GM12878 (cell line): Measurements from ENCODE around the gene TBC1D10B. TPM values are rescaled to one million over a fixed set of nuclear protein-coding genes. Genes with fewer than 3 reads are reported as not detected.

Experiments used
- CBX3 ChIP-seq: fragments of 200-600 bp; sonication (generic); IDR thresholded peaks from 2 replicates; pipeline ENCODE4 v1.6.1; 2016; ENCODE audit warnings: low read depth, borderline replicate concordance
- CHD1 ChIP-seq: IDR thresholded peaks from 2 replicates; pipeline ENCODE4 v1.6.1; 2012; ENCODE audit warnings: low read depth, low read length, improper control_type of control experiment
- E2F8 ChIP-seq: fragments of 450-650 bp; IDR thresholded peaks from 2 replicates; pipeline ENCODE4 v1.6.1; 2018; ENCODE audit warnings: mild to moderate bottlenecking, low read depth, moderate library complexity; ENCODE audit not compliant: partially characterized antibody
- FOXK2 ChIP-seq: fragments of 450-650 bp; IDR thresholded peaks from 2 replicates; pipeline ENCODE4 v1.6.1; 2017; ENCODE audit warnings: mild to moderate bottlenecking, moderate library complexity
- HDAC2 ChIP-seq: fragments of 200-600 bp; sonication (generic); IDR thresholded peaks from 2 replicates; pipeline ENCODE4 v1.6.1; 2017
- IKZF2 ChIP-seq, 2 experiments: fragments of 450-650 bp; IDR thresholded peaks; 2 replicates each; pipeline ENCODE4 v1.6.1; 2017; ENCODE audit warnings: mild to moderate bottlenecking in 2 of 2, moderate library complexity in 2 of 2
- JUND ChIP-seq: IDR thresholded peaks from 2 replicates; pipeline ENCODE4 v1.6.1; 2012; ENCODE audit warnings: low read depth, mild to moderate bottlenecking, low read length, improper control_type of control experiment, moderate library complexity
- KLF5 ChIP-seq: fragments of 450-650 bp; IDR thresholded peaks from 2 replicates; pipeline ENCODE4 v1.6.1; 2014; ENCODE audit warnings: mild to moderate bottlenecking; ENCODE audit not compliant: partially characterized antibody
- MTA3 ChIP-seq: IDR thresholded peaks from 2 replicates; pipeline ENCODE4 v1.6.1; 2012; ENCODE audit warnings: low read length, inconsistent platforms, borderline replicate concordance
- NBN ChIP-seq: fragments of 450-650 bp; IDR thresholded peaks from 2 replicates; pipeline ENCODE4 v1.6.1; 2016
- NFIC ChIP-seq: IDR thresholded peaks from 2 replicates; pipeline ENCODE4 v1.6.1; 2012; ENCODE audit warnings: low read depth, mild to moderate bottlenecking, inconsistent platforms, low read length, moderate library complexity
- RELA ChIP-seq: fragments of 450-650 bp; IDR thresholded peaks from 2 replicates; pipeline ENCODE4 v1.8.0; 2014; ENCODE audit warnings: borderline replicate concordance; ENCODE audit not compliant: partially characterized antibody
- RFX5 ChIP-seq: IDR thresholded peaks from 2 replicates; pipeline ENCODE4 v1.6.1; 2011; ENCODE audit warnings: low read depth, low read length, improper control_type of control experiment
- SMAD1 ChIP-seq: fragments of 450-650 bp; IDR thresholded peaks from 2 replicates; pipeline ENCODE4 v1.6.1; 2018; ENCODE audit warnings: mild to moderate bottlenecking, low read depth; ENCODE audit not compliant: partially characterized antibody
- SREBF1 ChIP-seq: IDR thresholded peaks from 2 replicates; pipeline ENCODE4 v1.6.1; 2012; ENCODE audit warnings: mild to moderate bottlenecking, low read length
- SUZ12 ChIP-seq: fragments of 200-600 bp; sonication (generic); IDR thresholded peaks from one replicate; pipeline ENCODE4 v1.6.1; 2018; ENCODE audit warnings: antibody characterized with exemption, mild to moderate bottlenecking; ENCODE audit not compliant: unreplicated experiment
- TAF1 ChIP-seq: IDR thresholded peaks from 2 replicates; pipeline ENCODE4 v1.6.1; 2011; ENCODE audit warnings: mild to moderate bottlenecking, low read depth, low read length, borderline replicate concordance
- TCF7 ChIP-seq: IDR thresholded peaks from 2 replicates; pipeline ENCODE4 v1.6.1; 2014; ENCODE audit warnings: antibody characterized with exemption, borderline replicate concordance
- ZNF622 ChIP-seq: fragments of 450-650 bp; IDR thresholded peaks from 2 replicates; pipeline ENCODE4 v1.6.1; 2017; ENCODE audit warnings: mild to moderate bottlenecking, inconsistent platforms
- ZSCAN29 ChIP-seq: fragments of 450-650 bp; IDR thresholded peaks from 2 replicates; pipeline ENCODE4 v1.6.1; 2017; ENCODE audit warnings: mild to moderate bottlenecking, moderate library complexity
- ZZZ3 ChIP-seq: IDR thresholded peaks from 2 replicates; pipeline ENCODE4 v1.6.1; 2011; ENCODE audit warnings: low read depth; ENCODE audit not compliant: control insufficient read depth, insufficient read length
- polyA plus RNA-seq, 11 experiments: library from polyadenylated mRNA; depleted of rRNA in 4 of 11; unstranded in 6 of 11; stranded (reverse) in 5 of 11; fragments of >200 nt; fragmentation: Nextera tagmentation in 4 of 11; fragmentation: Illumina TruSeq in 1 of 11; extraction: Ambion mirVana in 4 of 11; extraction: Trizol in 1 of 11; gene quantifications; 1 replicate in 1 of 11; 2 replicates in 10 of 11; pipeline versions ENCODE4 v1.2.1 to v1.2.3, GENCODE V29; 2011 to 2016; ENCODE audit warnings: inconsistent platforms in 2 of 11, missing spikeins in 2 of 11, low read depth in 1 of 11
- total RNA-seq, 4 experiments: library from RNA; depleted of rRNA in 3 of 4; stranded (reverse); fragments of >200 nt in 3 of 4; fragmentation: Illumina TruSeq in 1 of 4; extraction: Trizol in 1 of 4; gene quantifications; 2 replicates each; pipeline versions ENCODE4 v1.2.1 to v1.2.3, GENCODE V29; 2013 to 2021
- TF ChIP-seq, protein P1 (sequence below): fragments of 450-650 bp; formaldehyde crosslinking; IDR thresholded peaks from 2 replicates; pipeline ENCODE4 v1.5.0; 2022; ENCODE audit warnings: mild to moderate bottlenecking, missing genetic modification characterization
- TF ChIP-seq, protein P2 (sequence below): IDR thresholded peaks from 2 replicates; pipeline ENCODE4 v1.6.1; 2012; ENCODE audit warnings: low read depth, low read length, improper control_type of control experiment

TBC1D10B gene
- total and polyA plus RNA-seq, 10 of the 15 experiments (the other 5 are each of a cell fraction or from before 2014, with no cell fraction given) = 2.2 to 51.2 (median 11.6) TPM

DNA sequence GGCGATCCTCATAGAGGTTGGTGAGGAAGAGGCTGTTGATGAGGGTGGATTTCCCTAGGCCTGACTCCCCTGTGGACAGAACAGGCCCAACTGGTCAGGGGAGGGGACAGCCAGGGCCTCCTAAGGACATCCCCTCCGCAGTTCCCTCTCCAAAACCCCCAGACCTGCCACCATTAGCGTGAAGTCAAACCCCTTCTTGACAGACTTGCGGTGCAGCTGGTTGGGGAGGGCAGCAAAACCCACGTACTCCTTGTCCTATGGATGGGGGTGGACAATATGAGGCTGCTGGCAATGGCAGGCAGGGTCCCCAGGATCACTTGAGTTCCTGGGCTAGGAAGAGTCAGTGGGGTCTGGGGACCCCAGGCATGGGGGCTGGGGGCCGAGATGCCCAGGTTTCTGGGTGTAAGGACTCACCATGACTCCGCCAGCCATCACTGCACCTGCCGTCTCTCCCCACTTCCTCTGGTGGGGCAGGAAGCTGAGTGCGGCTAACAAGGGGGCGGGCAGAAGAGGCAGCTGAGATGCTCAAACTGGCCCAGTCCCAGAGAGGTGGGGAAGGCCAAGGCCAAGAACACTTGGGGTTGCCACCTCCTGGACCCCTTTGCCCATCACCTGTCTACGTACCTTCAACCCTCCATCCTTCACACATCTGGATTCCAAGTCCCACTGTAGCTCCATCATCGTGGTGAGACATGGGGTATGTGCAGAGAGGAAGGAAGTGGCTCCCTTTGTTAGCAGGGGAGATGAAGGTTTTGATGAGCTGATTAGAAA lies 12.0 kb upstream of the TBC1D10B start, which contains the start of gene SEPTIN1 (continued):
- TF ChIP-seq SMAD1 (no peak), RELA (no peak), E2F8 (no peak), CBX3 (no peak), ZZZ3 (no peak), SUZ12 (no peak), TAF1 (peak; percentile 51; the same call in 1 of the 2 replicates), CHD1 (no peak), JUND (no peak), TCF7 (no peak), NFIC (no peak), HDAC2 (no peak), ZSCAN29 (no peak), SREBF1 (no peak), RFX5 (no peak), NBN (no peak), ZNF622 (no peak), FOXK2 (no peak), IKZF2 (IDR thresholded peaks at IDR 0.05) (no peak), MTA3 (no peak), KLF5 (no peak)
- TF ChIP-seq, protein P1, sequence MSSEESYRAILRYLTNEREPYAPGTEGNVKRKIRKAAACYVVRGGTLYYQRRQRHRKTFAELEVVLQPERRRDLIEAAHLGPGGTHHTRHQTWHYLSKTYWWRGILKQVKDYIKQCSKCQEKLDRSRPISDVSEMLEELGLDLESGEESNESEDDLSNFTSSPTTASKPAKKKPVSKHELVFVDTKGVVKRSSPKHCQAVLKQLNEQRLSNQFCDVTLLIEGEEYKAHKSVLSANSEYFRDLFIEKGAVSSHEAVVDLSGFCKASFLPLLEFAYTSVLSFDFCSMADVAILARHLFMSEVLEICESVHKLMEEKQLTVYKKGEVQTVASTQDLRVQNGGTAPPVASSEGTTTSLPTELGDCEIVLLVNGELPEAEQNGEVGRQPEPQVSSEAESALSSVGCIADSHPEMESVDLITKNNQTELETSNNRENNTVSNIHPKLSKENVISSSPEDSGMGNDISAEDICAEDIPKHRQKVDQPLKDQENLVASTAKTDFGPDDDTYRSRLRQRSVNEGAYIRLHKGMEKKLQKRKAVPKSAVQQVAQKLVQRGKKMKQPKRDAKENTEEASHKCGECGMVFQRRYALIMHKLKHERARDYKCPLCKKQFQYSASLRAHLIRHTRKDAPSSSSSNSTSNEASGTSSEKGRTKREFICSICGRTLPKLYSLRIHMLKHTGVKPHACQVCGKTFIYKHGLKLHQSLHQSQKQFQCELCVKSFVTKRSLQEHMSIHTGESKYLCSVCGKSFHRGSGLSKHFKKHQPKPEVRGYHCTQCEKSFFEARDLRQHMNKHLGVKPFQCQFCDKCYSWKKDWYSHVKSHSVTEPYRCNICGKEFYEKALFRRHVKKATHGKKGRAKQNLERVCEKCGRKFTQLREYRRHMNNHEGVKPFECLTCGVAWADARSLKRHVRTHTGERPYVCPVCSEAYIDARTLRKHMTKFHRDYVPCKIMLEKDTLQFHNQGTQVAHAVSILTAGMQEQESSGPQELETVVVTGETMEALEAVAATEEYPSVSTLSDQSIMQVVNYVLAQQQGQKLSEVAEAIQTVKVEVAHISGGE = no peak
- TF ChIP-seq, protein P2, sequence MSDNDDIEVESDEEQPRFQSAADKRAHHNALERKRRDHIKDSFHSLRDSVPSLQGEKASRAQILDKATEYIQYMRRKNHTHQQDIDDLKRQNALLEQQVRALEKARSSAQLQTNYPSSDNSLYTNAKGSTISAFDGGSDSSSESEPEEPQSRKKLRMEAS = no peak
